Gastroesophageal sphincter (tissue), 4 donors: Measurements from ENCODE around the gene ZNF451. TPM values are rescaled to one million over a fixed set of nuclear protein-coding genes. Genes with fewer than 3 reads are reported as not detected.
A peak's percentile ranks its signal among the peaks of the same experiment; 100 is the strongest.
"Not testable (repeated sequence)": the region's sequence is repeated elsewhere in the genome, so short reads cannot be mapped to it uniquely, and the experiment has no call there.

Experiments
- ATAC-seq: fragments of 150-250 bp; one replicate; pipeline ENCODE4 v1.9.1; 2016; ENCODE audit warnings: mild to moderate bottlenecking, moderate library complexity
- H3K27ac ChIP-seq, 4 donors: fragments of 200-600 bp; sonication (generic) in 3 of 4; 1 replicate in 3 of 4; 2 replicates in 1 of 4; pipeline ENCODE4 v1.5.1; 2016 to 2019
- H3K27me3 ChIP-seq: fragments of 200-600 bp; sonication (generic); one replicate; pipeline ENCODE4 v1.5.1; 2019
- H3K36me3 ChIP-seq, 2 donors: fragments of 200-600 bp; sonication (generic); one replicate each; pipeline ENCODE4 v1.5.1; 2019; ENCODE audit warnings: control low read depth in 1 of 2
- H3K4me1 ChIP-seq, 3 donors: fragments of 200-600 bp; sonication (generic); 1 replicate in 2 of 3; 2 replicates in 1 of 3; pipeline ENCODE4 v1.5.1; 2016 to 2019; ENCODE audit warnings: control low read depth in 2 of 3
- H3K4me3 ChIP-seq, 2 donors: fragments of 200-600 bp; sonication (generic); one replicate each; pipeline ENCODE4 v1.5.1; 2019; ENCODE audit warnings: mild to moderate bottlenecking in 1 of 2, moderate library complexity in 1 of 2
- H3K9me3 ChIP-seq, 3 donors: fragments of 200-600 bp; sonication (generic); one replicate each; pipeline ENCODE4 v1.5.1; 2017 to 2019; ENCODE audit warnings: control low read depth in 2 of 3
- CTCF ChIP-seq, 4 experiments: fragments of 200-600 bp in 2 of 4; fragments of 450-650 bp in 2 of 4; sonication (generic) in 1 of 4; IDR thresholded peaks; one replicate each; pipeline ENCODE4 v1.5.1; 2017 to 2019; ENCODE audit warnings: antibody characterized with exemption in 4 of 4, mild to moderate bottlenecking in 2 of 4, moderate library complexity in 2 of 4
- EP300 ChIP-seq: sonication (generic); formaldehyde crosslinking; IDR thresholded peaks from one replicate; pipeline ENCODE4 v1.6.1; 2017; ENCODE audit warnings: antibody characterized with exemption, mild to moderate bottlenecking
- POLR2A ChIP-seq, 2 donors: fragments of 450-650 bp; IDR thresholded peaks; one replicate each; pipeline ENCODE4 v1.6.1; 2017; ENCODE audit warnings: antibody characterized with exemption in 2 of 2, mild to moderate bottlenecking in 2 of 2, moderate library complexity in 1 of 2
- POLR2AphosphoS5 ChIP-seq: sonication (generic); formaldehyde crosslinking; IDR thresholded peaks from one replicate; pipeline ENCODE4 v1.6.1; 2017; ENCODE audit warnings: antibody characterized with exemption
- WGBS, 2 donors: methylation state at CpG; one replicate each; pipeline ENCODE4 v1.1.5; 2018; ENCODE audit warnings: low coverage in 1 of 2; 5-methylcytosine and 5-hydroxymethylcytosine counted together
- total RNA-seq, 4 donors: library from RNA; depleted of rRNA; stranded (reverse); fragments of >200 nt; gene quantifications; one replicate each; pipeline ENCODE4 v1.1.0, GENCODE V29; 2016

The ZNF451 gene
- total RNA-seq, 4 donors from 2014 or later, result 28.7 to 66.5 (median 39.8) TPM

GRCh38 chr6:57089265-57089664 lies 723 bp upstream of the ZNF451 start:
- 58 to 65% methylated on average over 3 of the region's 3 CpGs for WGBS, 2 donors
- no peak for TF ChIP-seq POLR2A (IDR thresholded peaks at IDR 0.05)
- peak overlapping the region in 3 of 4 donors; percentile 86 to 92 (median 87) for H3K27ac ChIP-seq
- H3K4me1 ChIP-seq, result peaks cover 13 to 37% (median 18%) of the 10 kb centered on the region in 3 donors
- H3K36me3 ChIP-seq, result no peaks in the 10 kb centered on the region
- no peaks in the 10 kb centered on the region for H3K27me3 ChIP-seq
- peak overlapping the region; percentile 40 to 60 for H3K4me3 ChIP-seq
- H3K9me3 ChIP-seq, result no peaks in the 10 kb centered on the region
- no peak for ATAC-seq

- not testable (repeated sequence) for H3K9me3 ChIP-seq, H3K36me3 ChIP-seq, H3K27me3 ChIP-seq
- H3K27ac ChIP-seq, result peak overlapping the region in 3 of 4 donors; percentile 86 to 92 (median 87)
- H3K4me1 ChIP-seq, result peaks cover 13 to 50% (median 19%) of the 10 kb centered on the region in 3 donors
- ATAC-seq, result peak; percentile 16
- WGBS, 2 donors, result no CpG with 5 or more reads among the region's 27 CpGs
- peak overlapping the region in 1 of 2 donors; percentile 60 for H3K4me3 ChIP-seq
Measured at GRCh38 chr6:57090458-57091067, 575 bp downstream of the ZNF451 start.

GRCh38 chr6:57091375-57091774 lies 1.4 kb downstream of the ZNF451 start:
- WGBS, 2 donors, result 77 to 78% methylated on average over 5 to 7 of the region's 7 CpGs
- ATAC-seq, H3K36me3 ChIP-seq, H3K9me3 ChIP-seq, H3K27me3 ChIP-seq: not testable (repeated sequence)
- H3K4me1 ChIP-seq, result peaks cover 13 to 58% (median 19%) of the 10 kb centered on the region in 3 donors
- H3K27ac ChIP-seq, result peak overlapping the region in 3 of 4 donors; percentile 14 to 51 (median 29)
- peak overlapping the region in 1 of 2 donors; percentile 14 for H3K4me3 ChIP-seq

- H3K27ac ChIP-seq, result no peak overlapping the region
- no peaks in the 10 kb centered on the region for H3K9me3 ChIP-seq
- TF ChIP-seq CTCF (IDR thresholded peaks at IDR 0.05) (no peak), EP300 (no peak), POLR2A (IDR thresholded peaks at IDR 0.05) (no peak), POLR2AphosphoS5 (no peak)
- H3K4me3 ChIP-seq, result no peak overlapping the region
- H3K4me1 ChIP-seq, result peaks cover 16 to 72% (median 19%) of the 10 kb centered on the region in 3 donors
- 89 to 93% methylated on average over 1 of the region's 1 CpG for WGBS, 2 donors
- H3K36me3 ChIP-seq, result peaks cover 4 to 25% of the 10 kb centered on the region in 2 donors
- no peak for ATAC-seq
- no peaks in the 10 kb centered on the region for H3K27me3 ChIP-seq
Measured at GRCh38 chr6:57094689-57095088, 4.7 kb downstream of the ZNF451 start.

GRCh38 chr6:57097596-57097995 lies 7.6 kb downstream of the ZNF451 start:
- ATAC-seq, result no peak
- Histone ChIP-seq H3K27ac (no peak overlapping the region), H3K36me3 (peaks cover 4 to 54% of the 10 kb centered on the region in 2 donors), H3K27me3 (no peaks in the 10 kb centered on the region), H3K4me3 (no peak overlapping the region), H3K4me1 (peaks cover 4 to 58% (median 9%) of the 10 kb centered on the region in 3 donors), H3K9me3 (no peaks in the 10 kb centered on the region)
- TF ChIP-seq CTCF (IDR thresholded peaks at IDR 0.05) (no peak), EP300 (no peak), POLR2A (IDR thresholded peaks at IDR 0.05) (no peak), POLR2AphosphoS5 (no peak)
- WGBS, 2 donors, result 75 to 76% methylated on average over 1 of the region's 1 CpG

- 89 to 92% methylated on average over 2 to 3 of the region's 3 CpGs for WGBS, 2 donors
- Histone ChIP-seq H3K27ac (no peak overlapping the region), H3K36me3 (peaks cover 9 to 63% of the 10 kb centered on the region in 2 donors), H3K4me3 (no peak overlapping the region), H3K9me3 (no peaks in the 10 kb centered on the region), H3K4me1 (peaks cover 0 to 7% (median 0%) of the 10 kb centered on the region in 3 donors), H3K27me3 (no peaks in the 10 kb centered on the region)
- TF ChIP-seq CTCF (IDR thresholded peaks at IDR 0.05) (no peak), EP300 (no peak), POLR2A (IDR thresholded peaks at IDR 0.05) (no peak), POLR2AphosphoS5 (no peak)
- no peak for ATAC-seq
Measured at GRCh38 chr6:57102976-57103375, 13.0 kb downstream of the ZNF451 start.
